AG09309 (cell line): Measurements from ENCODE around the gene GABBR2.

Experiments
- DNase-seq: peaks from one replicate; pipeline ENCODE4 v3.0.0-alpha.2; 2010; ENCODE audit warnings: low read depth
- H3K4me3 ChIP-seq: 2 replicates; pipeline ENCODE4 v1.5.1; 2011; ENCODE audit warnings: mild to moderate bottlenecking, low read depth, low read length, moderate library complexity; ENCODE audit not compliant: control insufficient read depth
- TF ChIP-seq, protein P1 (sequence below): IDR thresholded peaks from 2 replicates; pipeline ENCODE4 v1.5.1; 2011; ENCODE audit warnings: mild to moderate bottlenecking, low read depth, low read length, inconsistent platforms; ENCODE audit not compliant: insufficient read depth, control insufficient read depth; ENCODE audit errors: missing control alignments

Gene GABBR2

DNA sequence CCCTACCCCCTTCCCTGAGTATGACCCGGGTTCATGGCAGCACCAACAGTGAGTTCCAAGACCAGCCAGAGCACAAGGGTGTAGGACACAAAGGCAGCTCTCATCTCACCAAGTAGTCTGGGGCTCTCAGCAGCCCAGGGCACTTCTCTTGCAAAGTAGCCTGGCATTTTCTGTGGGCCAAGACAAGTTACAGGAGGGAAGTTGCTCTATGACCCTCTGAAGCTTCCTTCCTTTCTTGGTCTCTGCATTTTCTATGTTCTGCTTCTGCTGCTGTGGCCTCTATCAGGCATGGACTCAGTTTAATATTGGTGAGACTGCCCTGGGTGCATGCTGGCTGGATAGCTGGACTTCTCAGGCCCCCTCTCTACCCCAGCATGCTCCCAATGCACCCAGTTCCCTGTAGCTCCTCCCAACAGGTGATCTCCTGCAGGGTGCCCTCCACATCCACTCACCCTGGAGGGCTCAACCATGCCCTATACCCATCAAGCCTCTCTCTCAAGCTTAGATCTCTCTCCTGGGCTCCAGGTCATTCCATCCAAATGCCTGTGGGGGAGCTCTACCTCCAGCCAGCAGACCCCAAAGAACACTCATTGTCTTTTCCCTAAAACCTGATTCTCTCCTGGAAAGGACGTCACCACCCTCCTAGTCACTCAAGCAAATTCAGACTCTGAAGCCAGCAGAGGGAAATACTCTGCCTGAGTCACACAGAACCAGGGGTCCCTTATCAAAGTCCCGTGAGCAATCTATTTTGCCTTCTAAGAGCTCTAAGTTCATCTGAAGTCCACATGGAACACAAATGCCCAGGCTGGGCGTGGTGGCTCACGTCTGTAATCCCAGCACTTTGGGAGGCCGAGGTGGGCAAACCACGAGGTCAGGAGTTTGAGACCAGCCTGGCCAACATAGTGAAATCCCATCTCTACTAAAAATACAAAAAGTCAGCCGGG lies 467.1 kb downstream of the GABBR2 start:
- DNase-seq: no peak
- H3K4me3 ChIP-seq: no peak overlapping the region
- TF ChIP-seq, protein P1, sequence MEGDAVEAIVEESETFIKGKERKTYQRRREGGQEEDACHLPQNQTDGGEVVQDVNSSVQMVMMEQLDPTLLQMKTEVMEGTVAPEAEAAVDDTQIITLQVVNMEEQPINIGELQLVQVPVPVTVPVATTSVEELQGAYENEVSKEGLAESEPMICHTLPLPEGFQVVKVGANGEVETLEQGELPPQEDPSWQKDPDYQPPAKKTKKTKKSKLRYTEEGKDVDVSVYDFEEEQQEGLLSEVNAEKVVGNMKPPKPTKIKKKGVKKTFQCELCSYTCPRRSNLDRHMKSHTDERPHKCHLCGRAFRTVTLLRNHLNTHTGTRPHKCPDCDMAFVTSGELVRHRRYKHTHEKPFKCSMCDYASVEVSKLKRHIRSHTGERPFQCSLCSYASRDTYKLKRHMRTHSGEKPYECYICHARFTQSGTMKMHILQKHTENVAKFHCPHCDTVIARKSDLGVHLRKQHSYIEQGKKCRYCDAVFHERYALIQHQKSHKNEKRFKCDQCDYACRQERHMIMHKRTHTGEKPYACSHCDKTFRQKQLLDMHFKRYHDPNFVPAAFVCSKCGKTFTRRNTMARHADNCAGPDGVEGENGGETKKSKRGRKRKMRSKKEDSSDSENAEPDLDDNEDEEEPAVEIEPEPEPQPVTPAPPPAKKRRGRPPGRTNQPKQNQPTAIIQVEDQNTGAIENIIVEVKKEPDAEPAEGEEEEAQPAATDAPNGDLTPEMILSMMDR: no peak

- DNase-seq: no peak
- no peak overlapping the region for H3K4me3 ChIP-seq
- TF ChIP-seq, protein P1: no peak
These were observed 468.3 kb downstream of the GABBR2 start for GRCh38 chr9:98240475-98240874.
